GM23338 (cell line): ENCODE results near the gene SLC26A6. TPM values are rescaled to one million over a fixed set of nuclear protein-coding genes. Genes with fewer than 3 reads are reported as not detected.

Experiments
- ATAC-seq: fragments of 200-7000 bp; cut with Tn5 transposase; 3 replicates; pipeline ENCODE4 v1.9.1; 2020
- DNase-seq: peaks from one replicate; pipeline ENCODE4 v3.0.0-alpha.2; 2015; ENCODE audit warnings: low spot score
- H2AFZ ChIP-seq: fragments of 200-600 bp; sonication (generic); 2 replicates; pipeline ENCODE4 v1.8.0; 2016; ENCODE audit warnings: antibody characterized with exemption, mild to moderate bottlenecking, moderate library complexity
- H3F3A ChIP-seq: fragments of 200-600 bp; sonication (generic); replicated peaks from 2 replicates; pipeline ENCODE4 v1.8.0; 2017; ENCODE audit warnings: antibody characterized with exemption, mixed run types, low read depth
- H3K27ac ChIP-seq: fragments of 200-600 bp; sonication (generic); 2 replicates; pipeline ENCODE4 v1.6.1; 2016; ENCODE audit warnings: low read depth
- H3K27me3 ChIP-seq: fragments of 200-600 bp; sonication (generic); 2 replicates; pipeline ENCODE4 v1.8.0; 2016; ENCODE audit warnings: mild to moderate bottlenecking, mixed run types, moderate library complexity; ENCODE audit not compliant: insufficient read depth
- H3K36me3 ChIP-seq: fragments of 200-600 bp; sonication (generic); 2 replicates; pipeline ENCODE4 v1.8.0; 2016; ENCODE audit warnings: mild to moderate bottlenecking; ENCODE audit not compliant: insufficient read depth
- H3K4me1 ChIP-seq: fragments of 200-600 bp; sonication (generic); 2 replicates; pipeline ENCODE4 v1.8.0; 2016; ENCODE audit warnings: mild to moderate bottlenecking, moderate library complexity; ENCODE audit not compliant: insufficient read depth
- H3K4me2 ChIP-seq: fragments of 200-600 bp; sonication (generic); 2 replicates; pipeline ENCODE4 v1.7.1; 2017; ENCODE audit warnings: mixed run types
- H3K4me3 ChIP-seq: fragments of 200-600 bp; sonication (generic); 2 replicates; pipeline ENCODE4 v1.6.1; 2016; ENCODE audit warnings: mixed run types
- H3K79me2 ChIP-seq: fragments of 200-600 bp; sonication (generic); replicated peaks from 2 replicates; pipeline ENCODE4 v1.8.0; 2017; ENCODE audit warnings: mild to moderate bottlenecking; ENCODE audit not compliant: insufficient read depth
- H3K9me2 ChIP-seq: fragments of 200-600 bp; sonication (generic); 2 replicates; pipeline ENCODE4 v1.8.0; 2017; ENCODE audit not compliant: insufficient read depth
- H4K20me1 ChIP-seq: fragments of 200-600 bp; sonication (generic); replicated peaks from 2 replicates; pipeline ENCODE4 v1.8.0; 2017; ENCODE audit warnings: mild to moderate bottlenecking; ENCODE audit not compliant: insufficient read depth
- H3K27ac Mint-ChIP-seq: 2 replicates; pipeline ENCODE4 v1.8.0; 2020; ENCODE audit warnings: inconsistent platforms, mild to moderate bottlenecking, moderate library complexity, mixed read lengths
- H3K27me3 Mint-ChIP-seq: 3 replicates; pipeline ENCODE4 v1.8.0; 2022; ENCODE audit warnings: low read depth, mild to moderate bottlenecking, moderate library complexity, mixed read lengths, inconsistent platforms; ENCODE audit not compliant: insufficient read depth, poor library complexity
- H3K36me3 Mint-ChIP-seq: 3 replicates; pipeline ENCODE4 v1.8.0; 2021; ENCODE audit warnings: low read depth, mild to moderate bottlenecking, inconsistent platforms, moderate library complexity, mixed read lengths
- H3K4me1 Mint-ChIP-seq: 3 replicates; pipeline ENCODE4 v1.8.0; 2020; ENCODE audit warnings: mild to moderate bottlenecking, inconsistent platforms, mixed read lengths
- H3K4me3 Mint-ChIP-seq: 3 replicates; pipeline ENCODE4 v1.8.0; 2021; ENCODE audit warnings: moderate library complexity, mild to moderate bottlenecking, inconsistent platforms, mixed read lengths
- H3K9me3 Mint-ChIP-seq: 3 replicates; pipeline ENCODE4 v1.8.0; 2020; ENCODE audit warnings: moderate library complexity, mild to moderate bottlenecking, inconsistent platforms, mixed read lengths
- CREB1 ChIP-seq: fragments of 250-450 bp; sonication (Bioruptor Pico); IDR thresholded peaks from 2 replicates; pipeline ENCODE4 v1.5.0; 2020; ENCODE audit warnings: low read depth, mild to moderate bottlenecking, moderate library complexity
- ETS1 ChIP-seq: IDR thresholded peaks from 2 replicates; pipeline ENCODE4 v1.6.1; 2016; ENCODE audit warnings: antibody characterized with exemption
- EZH2phosphoT487 ChIP-seq: fragments of 200-600 bp; sonication (generic); IDR thresholded peaks from one replicate; pipeline ENCODE4 v1.8.1; 2018; ENCODE audit warnings: antibody characterized with exemption; ENCODE audit not compliant: unreplicated experiment
- NANOG ChIP-seq: IDR thresholded peaks from 2 replicates; pipeline ENCODE4 v1.6.1; 2016; ENCODE audit warnings: antibody characterized with exemption, borderline replicate concordance
- POLR2AphosphoS5 ChIP-seq: IDR thresholded peaks from 2 replicates; pipeline ENCODE4 v1.6.1; 2016; ENCODE audit warnings: antibody characterized with exemption, low read depth
- ZNF331 ChIP-seq: fragments of 250-450 bp; sonication (Bioruptor Pico); IDR thresholded peaks from 2 replicates; pipeline ENCODE4 v1.5.0; 2020; ENCODE audit warnings: low read depth, mild to moderate bottlenecking, moderate library complexity
- polyA plus RNA-seq: library from polyadenylated mRNA; unstranded; fragments of >200 nt; fragmentation: Nextera tagmentation; extraction: Ambion mirVana; gene quantifications from 2 replicates; pipeline ENCODE4 v1.2.1, GENCODE V29; 2016
- total RNA-seq: library from RNA; depleted of rRNA; stranded (reverse); fragments of >200 nt; shearing (Covaris generic); gene quantifications from 2 replicates; pipeline ENCODE4 v1.2.3, GENCODE V29; 2014
- TF ChIP-seq, protein P1 (sequence below): fragments of 250-450 bp; sonication (Bioruptor Pico); IDR thresholded peaks from 2 replicates; pipeline ENCODE4 v1.5.0; 2020; ENCODE audit warnings: mild to moderate bottlenecking, moderate library complexity

The SLC26A6 gene
- total and polyA plus RNA-seq, 2 experiments from 2014 or later = 34.3 to 96.4 TPM

- TF ChIP-seq, protein P1, sequence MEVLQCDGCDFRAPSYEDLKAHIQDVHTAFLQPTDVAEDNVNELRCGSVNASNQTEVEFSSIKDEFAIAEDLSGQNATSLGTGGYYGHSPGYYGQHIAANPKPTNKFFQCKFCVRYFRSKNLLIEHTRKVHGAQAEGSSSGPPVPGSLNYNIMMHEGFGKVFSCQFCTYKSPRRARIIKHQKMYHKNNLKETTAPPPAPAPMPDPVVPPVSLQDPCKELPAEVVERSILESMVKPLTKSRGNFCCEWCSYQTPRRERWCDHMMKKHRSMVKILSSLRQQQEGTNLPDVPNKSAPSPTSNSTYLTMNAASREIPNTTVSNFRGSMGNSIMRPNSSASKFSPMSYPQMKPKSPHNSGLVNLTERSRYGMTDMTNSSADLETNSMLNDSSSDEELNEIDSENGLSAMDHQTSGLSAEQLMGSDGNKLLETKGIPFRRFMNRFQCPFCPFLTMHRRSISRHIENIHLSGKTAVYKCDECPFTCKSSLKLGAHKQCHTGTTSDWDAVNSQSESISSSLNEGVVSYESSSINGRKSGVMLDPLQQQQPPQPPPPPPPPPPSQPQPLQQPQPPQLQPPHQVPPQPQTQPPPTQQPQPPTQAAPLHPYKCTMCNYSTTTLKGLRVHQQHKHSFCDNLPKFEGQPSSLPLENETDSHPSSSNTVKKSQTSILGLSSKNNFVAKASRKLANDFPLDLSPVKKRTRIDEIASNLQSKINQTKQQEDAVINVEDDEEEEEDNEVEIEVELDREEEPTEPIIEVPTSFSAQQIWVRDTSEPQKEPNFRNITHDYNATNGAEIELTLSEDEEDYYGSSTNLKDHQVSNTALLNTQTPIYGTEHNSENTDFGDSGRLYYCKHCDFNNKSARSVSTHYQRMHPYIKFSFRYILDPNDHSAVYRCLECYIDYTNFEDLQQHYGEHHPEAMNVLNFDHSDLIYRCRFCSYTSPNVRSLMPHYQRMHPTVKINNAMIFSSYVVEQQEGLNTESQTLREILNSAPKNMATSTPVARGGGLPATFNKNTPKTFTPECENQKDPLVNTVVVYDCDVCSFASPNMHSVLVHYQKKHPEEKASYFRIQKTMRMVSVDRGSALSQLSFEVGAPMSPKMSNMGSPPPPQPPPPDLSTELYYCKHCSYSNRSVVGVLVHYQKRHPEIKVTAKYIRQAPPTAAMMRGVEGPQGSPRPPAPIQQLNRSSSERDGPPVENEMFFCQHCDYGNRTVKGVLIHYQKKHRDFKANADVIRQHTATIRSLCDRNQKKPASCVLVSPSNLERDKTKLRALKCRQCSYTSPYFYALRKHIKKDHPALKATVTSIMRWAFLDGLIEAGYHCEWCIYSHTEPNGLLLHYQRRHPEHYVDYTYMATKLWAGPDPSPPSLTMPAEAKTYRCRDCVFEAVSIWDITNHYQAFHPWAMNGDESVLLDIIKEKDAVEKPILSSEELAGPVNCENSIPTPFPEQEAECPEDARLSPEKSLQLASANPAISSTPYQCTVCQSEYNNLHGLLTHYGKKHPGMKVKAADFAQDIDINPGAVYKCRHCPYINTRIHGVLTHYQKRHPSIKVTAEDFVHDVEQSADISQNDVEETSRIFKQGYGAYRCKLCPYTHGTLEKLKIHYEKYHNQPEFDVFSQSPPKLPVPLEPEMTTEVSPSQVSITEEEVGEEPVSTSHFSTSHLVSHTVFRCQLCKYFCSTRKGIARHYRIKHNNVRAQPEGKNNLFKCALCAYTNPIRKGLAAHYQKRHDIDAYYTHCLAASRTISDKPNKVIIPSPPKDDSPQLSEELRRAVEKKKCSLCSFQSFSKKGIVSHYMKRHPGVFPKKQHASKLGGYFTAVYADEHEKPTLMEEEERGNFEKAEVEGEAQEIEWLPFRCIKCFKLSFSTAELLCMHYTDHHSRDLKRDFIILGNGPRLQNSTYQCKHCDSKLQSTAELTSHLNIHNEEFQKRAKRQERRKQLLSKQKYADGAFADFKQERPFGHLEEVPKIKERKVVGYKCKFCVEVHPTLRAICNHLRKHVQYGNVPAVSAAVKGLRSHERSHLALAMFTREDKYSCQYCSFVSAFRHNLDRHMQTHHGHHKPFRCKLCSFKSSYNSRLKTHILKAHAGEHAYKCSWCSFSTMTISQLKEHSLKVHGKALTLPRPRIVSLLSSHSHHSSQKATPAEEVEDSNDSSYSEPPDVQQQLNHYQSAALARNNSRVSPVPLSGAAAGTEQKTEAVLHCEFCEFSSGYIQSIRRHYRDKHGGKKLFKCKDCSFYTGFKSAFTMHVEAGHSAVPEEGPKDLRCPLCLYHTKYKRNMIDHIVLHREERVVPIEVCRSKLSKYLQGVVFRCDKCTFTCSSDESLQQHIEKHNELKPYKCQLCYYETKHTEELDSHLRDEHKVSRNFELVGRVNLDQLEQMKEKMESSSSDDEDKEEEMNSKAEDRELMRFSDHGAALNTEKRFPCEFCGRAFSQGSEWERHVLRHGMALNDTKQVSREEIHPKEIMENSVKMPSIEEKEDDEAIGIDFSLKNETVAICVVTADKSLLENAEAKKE (CRISPR knock-in tag) = no peak
- TF ChIP-seq CREB1 (CRISPR knock-in tag) = no peak
These were observed 39.1 kb downstream of the SLC26A6 start (continued) for GRCh38 chr3:48596157-48596556.

DNA sequence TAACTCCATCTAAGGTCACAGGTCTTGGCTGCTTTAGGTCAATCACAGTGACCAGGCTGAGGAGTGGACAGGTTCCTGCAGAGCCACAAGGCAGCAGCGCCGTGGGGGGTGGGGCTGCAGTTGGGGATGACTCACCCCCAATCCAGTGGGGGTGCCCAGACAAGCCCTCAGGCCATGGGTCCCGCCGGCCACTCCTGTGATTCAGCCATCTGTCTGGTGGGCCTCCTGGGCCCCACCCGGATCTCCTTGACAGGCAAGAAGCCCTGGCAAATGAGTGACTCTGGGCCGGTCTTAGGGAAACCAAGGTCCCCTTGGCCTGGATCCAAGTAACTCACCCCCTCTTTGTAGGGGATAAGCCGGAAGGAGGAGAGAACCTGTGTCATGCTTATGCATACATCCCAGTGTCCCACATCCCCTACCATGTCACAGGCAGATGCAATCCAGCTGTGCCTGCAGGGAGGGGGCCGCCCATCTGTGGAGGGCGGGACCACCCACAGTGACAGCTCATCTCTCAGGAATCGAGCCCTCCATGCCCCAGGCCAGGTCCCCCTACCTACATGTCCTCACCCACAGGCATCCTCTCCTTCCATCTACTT, 39.6 kb downstream of the SLC26A6 start:
- no peak overlapping the region; the same call in 1 of the 2 replicates for H3K27ac Mint-ChIP-seq
- H3K36me3 ChIP-seq = 0 out of 2 replicates have a peak, but pooled peaks cover 6% of the 10 kb centered on the region
- peaks cover 11% of the 10 kb centered on the region; the same call in 1 of the 2 replicates for H3K27me3 ChIP-seq
- no peak overlapping the region for H2AFZ ChIP-seq
- H3K36me3 Mint-ChIP-seq = peaks cover 27% of the 10 kb centered on the region
- DNase-seq = peak; percentile 48
- H3K9me3 Mint-ChIP-seq = no peaks in the 10 kb centered on the region
- no peak overlapping the region for H3K27ac ChIP-seq
- 0 out of 2 replicates have a peak, but pooled peaks cover 7% of the 10 kb centered on the region for H3F3A ChIP-seq
- peak overlapping the region; percentile 60; the same call in 1 of the 3 replicates for H3K4me3 Mint-ChIP-seq
- peak overlapping the region; percentile 88 for H3K4me2 ChIP-seq
- peaks cover 12% of the 10 kb centered on the region for H3K4me1 Mint-ChIP-seq
- H3K4me1 ChIP-seq = peaks cover 17% of the 10 kb centered on the region; the same call in 1 of the 2 replicates
- H3K79me2 ChIP-seq = no peaks in the 10 kb centered on the region
- no peaks in the 10 kb centered on the region; the same call in 1 of the 2 replicates for H4K20me1 ChIP-seq
- peak overlapping the region; percentile 59 for H3K4me3 ChIP-seq
- ATAC-seq = peak; percentile 20
- H3K9me2 ChIP-seq = no peaks in the 10 kb centered on the region
- H3K27me3 Mint-ChIP-seq = peaks cover 23% of the 10 kb centered on the region
- TF ChIP-seq POLR2AphosphoS5 (no peak), NANOG (no peak), ETS1 (no peak), EZH2phosphoT487 (no peak), ZNF331 (CRISPR knock-in tag) (no peak)
- TF ChIP-seq, protein P1 (CRISPR knock-in tag) = no peak
